LNCAP (cell line): Measurements from ENCODE around the gene OR9A2.

ENCODE experiments used
- TF ChIP-seq, protein P1 (sequence below): fragments of 450-650 bp; IDR thresholded peaks from 2 replicates; pipeline ENCODE4 v1.5.1; 2017; ENCODE audit warnings: mild to moderate bottlenecking

OR9A2 gene

DNA sequence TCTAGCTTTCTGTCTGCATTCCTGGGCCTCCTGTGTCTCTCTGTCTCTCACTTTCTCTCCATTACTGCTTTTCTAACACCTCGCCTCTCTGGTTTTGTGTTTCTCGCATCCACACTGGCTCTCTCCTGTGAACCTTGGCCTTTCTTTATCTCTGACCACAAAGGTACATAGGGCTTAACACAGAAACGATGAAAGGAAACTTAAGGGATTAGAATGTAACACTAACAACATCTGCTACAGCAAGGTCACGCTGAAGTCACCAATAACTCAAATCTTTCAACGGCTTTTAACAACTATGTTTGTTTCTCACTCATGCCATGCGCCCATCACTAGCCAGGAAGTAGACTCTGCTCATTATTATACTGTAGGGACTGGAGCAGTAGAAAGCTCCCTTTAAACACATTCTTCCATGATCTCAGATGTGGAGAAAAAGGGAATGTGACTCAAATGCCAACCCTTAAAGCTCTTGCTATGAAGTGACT is 15.9 kb upstream of the OR9A2 start:
- TF ChIP-seq, protein P1, sequence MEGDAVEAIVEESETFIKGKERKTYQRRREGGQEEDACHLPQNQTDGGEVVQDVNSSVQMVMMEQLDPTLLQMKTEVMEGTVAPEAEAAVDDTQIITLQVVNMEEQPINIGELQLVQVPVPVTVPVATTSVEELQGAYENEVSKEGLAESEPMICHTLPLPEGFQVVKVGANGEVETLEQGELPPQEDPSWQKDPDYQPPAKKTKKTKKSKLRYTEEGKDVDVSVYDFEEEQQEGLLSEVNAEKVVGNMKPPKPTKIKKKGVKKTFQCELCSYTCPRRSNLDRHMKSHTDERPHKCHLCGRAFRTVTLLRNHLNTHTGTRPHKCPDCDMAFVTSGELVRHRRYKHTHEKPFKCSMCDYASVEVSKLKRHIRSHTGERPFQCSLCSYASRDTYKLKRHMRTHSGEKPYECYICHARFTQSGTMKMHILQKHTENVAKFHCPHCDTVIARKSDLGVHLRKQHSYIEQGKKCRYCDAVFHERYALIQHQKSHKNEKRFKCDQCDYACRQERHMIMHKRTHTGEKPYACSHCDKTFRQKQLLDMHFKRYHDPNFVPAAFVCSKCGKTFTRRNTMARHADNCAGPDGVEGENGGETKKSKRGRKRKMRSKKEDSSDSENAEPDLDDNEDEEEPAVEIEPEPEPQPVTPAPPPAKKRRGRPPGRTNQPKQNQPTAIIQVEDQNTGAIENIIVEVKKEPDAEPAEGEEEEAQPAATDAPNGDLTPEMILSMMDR, result no peak

DNA sequence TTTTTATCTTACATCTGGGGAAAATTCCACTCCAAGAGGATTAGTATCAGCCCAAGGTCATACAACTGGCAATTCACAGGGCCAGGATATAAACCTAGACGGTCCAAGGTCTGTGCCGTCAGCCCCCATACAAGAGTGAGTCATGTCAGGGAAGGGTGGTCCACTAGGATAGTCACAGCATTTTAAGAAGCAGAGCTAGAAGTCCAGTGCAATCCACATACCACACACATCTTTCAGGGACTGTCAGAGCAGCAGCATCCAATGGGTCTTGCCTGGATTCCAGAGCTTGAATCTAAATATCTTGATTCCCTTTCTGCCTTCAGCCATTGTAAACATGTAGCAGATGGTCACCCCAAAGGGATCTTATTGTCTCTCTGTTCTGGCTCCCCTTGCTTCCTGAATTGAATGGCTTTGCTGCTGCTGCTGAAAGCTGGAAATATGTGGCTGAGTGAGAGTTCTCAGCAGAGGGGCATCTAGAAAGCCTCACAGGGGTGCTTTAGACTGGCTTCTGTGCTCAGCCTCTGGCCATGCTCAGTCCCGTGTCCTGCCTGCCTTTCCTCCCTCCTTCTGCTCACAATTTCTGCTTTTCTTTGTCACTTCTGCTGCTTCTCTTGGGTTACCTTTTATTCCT is 15.3 kb upstream of the OR9A2 start:
- TF ChIP-seq, protein P1, result no peak

DNA sequence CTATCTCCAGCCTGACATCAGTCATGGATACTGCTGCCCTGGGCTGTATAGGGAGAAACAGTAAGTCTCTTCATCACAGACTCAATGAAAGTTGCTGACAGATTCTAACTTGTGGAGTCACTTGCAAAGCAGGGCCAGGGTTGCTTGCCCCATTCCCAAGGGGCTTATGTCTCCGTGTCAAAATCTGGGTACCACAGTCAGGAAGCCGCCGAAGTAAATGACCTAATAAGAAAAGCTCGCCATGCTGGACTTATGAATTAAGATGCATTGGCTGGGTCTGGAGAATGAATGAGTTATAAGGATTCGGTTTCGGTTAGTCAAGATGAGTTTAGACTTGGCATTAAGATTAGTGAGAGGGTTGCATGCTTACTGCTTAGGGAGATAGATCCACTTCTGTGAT is 14.4 kb upstream of the OR9A2 start:
- TF ChIP-seq, protein P1, result no peak

GRCh38 chr7:143040209-143040715 is 13.3 kb upstream of the OR9A2 start:
- TF ChIP-seq, protein P1, result no peak

GRCh38 chr7:143038635-143039034 is 11.7 kb upstream of the OR9A2 start:
- TF ChIP-seq, protein P1, result no peak

- TF ChIP-seq, protein P1, result no peak
Observed at GRCh38 chr7:143027683-143028082, 751 bp upstream of the OR9A2 start.

DNA sequence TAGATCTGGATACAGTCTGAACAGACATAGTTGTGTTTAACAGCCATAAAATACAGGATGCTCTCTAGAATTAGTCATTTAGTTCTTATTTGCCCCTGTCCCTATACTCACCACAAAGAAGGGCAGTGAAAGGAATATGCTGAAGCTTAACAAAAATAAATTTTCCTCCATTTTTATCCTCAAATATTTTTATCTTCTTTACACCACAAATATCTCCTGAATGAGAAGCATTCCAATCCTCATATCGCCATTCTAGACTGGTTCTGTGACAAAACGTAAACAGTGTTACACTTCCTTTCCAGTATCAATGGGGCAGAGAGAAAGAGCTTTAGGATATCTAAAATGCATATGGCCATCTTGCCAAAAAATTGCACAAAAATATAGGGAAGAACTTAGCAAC is 1.6 kb downstream of the OR9A2 start:
- TF ChIP-seq, protein P1, result no peak
